ENCODE measurements around the gene SAP25.
A peak's percentile ranks its signal among the peaks of the same experiment; 100 is the strongest.

The SAP25 gene

GRCh38 chr7:100598425-100598824 lies 24.7 kb upstream of the SAP25 start:
- no peak for DNase-seq (ENCODE audit: low spot score)

GRCh38 chr7:100595188-100595587 lies 21.5 kb upstream of the SAP25 start:
- no peak for DNase-seq (ENCODE audit: low spot score)

GRCh38 chr7:100591596-100591995 lies 17.9 kb upstream of the SAP25 start:
- DNase-seq (ENCODE audit: low spot score), result no peak

- no peak for DNase-seq (ENCODE audit: low spot score)
These were observed 16.5 kb upstream of the SAP25 start for GRCh38 chr7:100590077-100590737.

- no peak for DNase-seq (ENCODE audit: low spot score)
These were observed 15.7 kb upstream of the SAP25 start for GRCh38 chr7:100589341-100589947.

- peak; percentile 58 for DNase-seq (ENCODE audit: low spot score)
These were observed 14.7 kb upstream of the SAP25 start for GRCh38 chr7:100588438-100588837.

- DNase-seq (ENCODE audit: low spot score), result peak; percentile 100
These were observed 12.7 kb upstream of the SAP25 start, which contains the start of gene FBXO24 for GRCh38 chr7:100586266-100587025. Gene FBXO24 (plus strand): TSS chr7:100586328. CDS start chr7:100586626, 298 bp downstream.

DNA sequence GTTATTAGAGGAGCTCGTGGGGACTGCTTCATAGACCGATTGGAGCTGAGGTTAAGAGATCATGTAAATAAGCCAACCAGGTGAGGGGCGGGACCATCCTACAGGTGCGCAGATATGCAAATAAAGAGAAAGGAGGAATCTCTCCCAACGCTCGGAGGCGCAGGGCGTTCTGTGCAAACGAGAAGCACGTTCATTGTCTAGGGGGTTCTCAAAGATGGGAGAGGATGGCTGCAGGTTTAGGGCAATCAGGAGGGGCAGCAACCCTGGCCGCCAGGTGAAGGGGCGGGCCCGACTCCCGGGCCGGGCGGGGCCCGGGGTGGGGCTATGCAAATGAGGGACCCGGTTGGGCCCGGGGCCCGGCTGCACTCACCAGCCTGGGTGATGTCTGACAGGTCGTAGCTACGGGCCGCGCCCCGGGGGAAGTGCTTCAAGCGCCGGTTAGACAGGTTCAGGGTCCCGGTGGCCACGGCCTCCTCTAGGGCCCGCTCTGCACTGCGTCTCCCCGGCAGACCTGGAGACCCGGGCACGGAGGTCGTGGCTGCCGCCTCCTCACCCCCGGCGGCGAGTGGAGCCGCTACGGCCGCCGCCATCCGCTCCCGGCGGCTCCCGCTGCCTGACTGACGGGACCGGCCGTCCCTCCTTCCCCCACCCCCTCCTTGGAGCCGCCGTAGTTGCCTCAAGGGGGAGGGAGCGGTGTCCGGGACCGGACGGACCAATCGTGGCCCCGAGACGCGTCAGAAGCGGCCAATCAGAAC lies 12.0 kb upstream of the SAP25 start, which contains the start of gene LRCH4:
TSS of gene LRCH4 (minus strand) at position 619 of the 755 bp plus-strand sequence. CDS start at position 590, 29 bp downstream.
- DNase-seq (ENCODE audit: low spot score), result peak; percentile 55

- DNase-seq (ENCODE audit: low spot score), result no peak
These were observed 11.2 kb upstream of the SAP25 start for GRCh38 chr7:100584683-100585510.

DNA sequence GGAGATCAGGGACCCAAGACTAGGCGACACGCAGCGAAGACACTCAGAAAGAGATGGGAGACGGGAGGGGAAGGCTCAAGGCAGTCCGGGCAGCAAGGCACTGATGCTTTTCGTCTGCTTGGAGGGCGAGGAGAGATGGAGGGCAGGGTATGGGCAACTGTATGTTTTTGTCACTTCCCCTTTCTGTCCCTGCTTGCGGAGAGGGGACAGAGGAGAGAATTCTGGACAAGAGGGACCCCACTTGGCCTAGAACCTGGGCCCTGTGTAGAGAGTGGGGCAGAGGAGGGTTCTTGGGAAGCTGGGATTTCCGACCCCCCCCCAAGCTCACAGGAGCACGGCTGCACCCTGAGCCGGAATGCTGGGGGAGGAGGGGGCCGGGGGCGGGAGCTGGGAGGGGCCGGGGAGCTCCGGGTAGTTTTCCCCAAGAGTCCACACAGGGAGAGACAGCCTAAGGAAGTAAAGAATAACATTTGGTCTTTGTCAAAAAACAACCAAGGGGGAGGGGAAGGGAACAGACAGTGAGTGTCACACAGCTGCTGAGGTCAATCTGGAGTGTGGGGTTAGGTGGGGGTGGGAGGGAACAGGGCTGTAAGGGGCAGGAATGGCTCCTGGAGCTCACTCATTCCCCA lies 10.5 kb upstream of the SAP25 start:
- DNase-seq (ENCODE audit: low spot score), result no peak

- DNase-seq (ENCODE audit: low spot score), result no peak
These were observed 9.7 kb upstream of the SAP25 start for GRCh38 chr7:100583132-100584053.

GRCh38 chr7:100582650-100583049 lies 8.9 kb upstream of the SAP25 start:
- no peak for DNase-seq (ENCODE audit: low spot score)

DNA sequence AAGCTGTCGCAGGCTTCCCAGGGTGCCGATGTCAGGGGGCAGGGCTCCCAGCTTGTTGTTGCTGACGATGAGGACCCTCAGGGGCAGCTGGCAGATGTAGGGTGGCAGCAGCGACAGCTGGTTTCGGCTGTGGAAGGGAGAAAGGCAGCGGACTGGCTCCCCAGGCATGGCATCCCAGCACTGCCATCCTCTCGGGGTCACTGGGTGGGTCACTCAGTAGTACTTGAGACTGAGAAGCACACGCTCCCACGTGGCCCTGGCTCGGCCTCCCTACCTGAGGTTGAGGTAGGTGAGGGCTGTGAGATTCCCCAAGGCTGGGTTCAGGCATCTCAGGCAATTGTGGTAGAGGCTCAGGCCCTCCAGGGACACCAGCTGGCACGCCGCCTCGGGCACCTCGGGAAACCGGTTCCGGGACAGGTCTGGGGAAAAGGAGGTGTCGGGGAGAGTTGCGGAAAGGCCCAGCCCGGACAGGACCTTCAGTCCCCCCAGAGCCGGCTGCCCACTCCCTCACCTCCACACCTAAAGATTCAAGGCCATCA lies 8.4 kb upstream of the SAP25 start:
- DNase-seq (ENCODE audit: low spot score), result no peak

- DNase-seq (ENCODE audit: low spot score), result no peak
These were observed 7.0 kb upstream of the SAP25 start for GRCh38 chr7:100580466-100581283.

GRCh38 chr7:100578246-100579183 lies 4.8 kb upstream of the SAP25 start:
- no peak for DNase-seq (ENCODE audit: low spot score)

GRCh38 chr7:100577507-100577906 lies 3.8 kb upstream of the SAP25 start:
- no peak for DNase-seq (ENCODE audit: low spot score)

- DNase-seq (ENCODE audit: low spot score), result no peak
These were observed 3.4 kb upstream of the SAP25 start for GRCh38 chr7:100577103-100577502.

Measured in SK-N-DZ (cell line).